HG02970 (cell line): ENCODE results near the gene WDR89.
"Not testable (repeated sequence)": the region's sequence is repeated elsewhere in the genome, so short reads cannot be mapped to it uniquely, and the experiment has no call there.

ENCODE experiments used
- ATAC-seq: cut with Tn5 transposase; IDR thresholded peaks from one replicate; pipeline ENCODE4 v1.9.1; 2021; ENCODE audit warnings: mild to moderate bottlenecking, moderate library complexity, moderate number of reproducible peaks; ENCODE audit not compliant: unreplicated experiment, low FRiP score

Gene WDR89

DNA sequence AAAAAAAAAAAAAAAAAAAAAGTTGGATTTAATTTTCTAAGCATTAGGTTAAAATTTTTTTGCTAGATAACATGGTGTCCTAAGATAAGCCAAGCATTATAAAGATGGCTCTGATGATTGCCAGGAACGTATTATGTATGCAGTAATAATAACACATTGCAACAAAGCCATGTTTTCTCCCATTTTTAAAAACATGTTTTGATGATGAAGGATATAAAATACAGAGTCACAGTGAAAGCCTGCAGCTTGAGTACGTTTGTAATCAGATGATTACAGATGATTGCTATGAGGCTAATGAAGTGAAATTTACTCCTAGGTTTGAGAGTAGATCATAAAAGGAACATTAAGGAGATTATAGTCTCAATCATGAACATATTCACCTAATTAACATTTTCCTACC lies 13.3 kb upstream of the WDR89 start:
- no peak for ATAC-seq

DNA sequence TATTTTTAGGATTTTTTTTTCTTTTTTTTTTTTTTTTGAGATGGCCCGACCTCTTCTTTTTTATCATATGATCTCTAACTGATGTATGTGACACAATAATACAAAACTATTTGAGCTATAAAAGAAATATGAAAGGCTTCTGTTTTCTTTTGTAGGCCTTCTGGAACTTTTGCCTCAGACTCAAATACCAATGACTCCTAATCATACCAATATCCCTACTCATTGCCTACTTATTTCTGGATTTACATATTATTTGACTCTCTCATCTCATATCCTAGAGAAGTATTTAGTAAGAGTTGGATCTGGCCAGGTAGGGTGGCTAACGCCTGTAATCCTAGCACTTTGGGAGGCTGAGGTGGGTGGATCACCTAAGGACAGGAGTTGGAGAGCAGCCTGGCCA lies 12.7 kb upstream of the WDR89 start:
- no peak for ATAC-seq

DNA sequence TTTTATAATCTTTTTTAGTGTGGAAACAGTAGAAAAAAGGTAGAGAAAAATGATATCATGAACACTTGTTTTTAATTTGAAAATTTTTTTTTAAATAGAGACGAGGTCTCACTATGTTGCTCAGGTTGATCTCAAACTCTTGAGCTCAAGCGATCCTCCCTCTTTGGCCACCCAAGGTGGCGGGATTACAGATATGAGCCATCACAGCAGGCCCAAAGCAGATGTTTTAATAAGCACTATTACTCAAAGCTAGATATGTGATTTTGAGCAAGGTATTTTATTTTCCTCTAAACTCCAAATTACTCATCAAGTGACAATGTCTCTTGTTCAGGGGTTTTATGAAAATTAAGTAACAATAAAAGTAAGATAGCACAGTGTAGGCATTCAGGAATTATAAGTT lies 10.7 kb upstream of the WDR89 start:
- no peak for ATAC-seq

DNA sequence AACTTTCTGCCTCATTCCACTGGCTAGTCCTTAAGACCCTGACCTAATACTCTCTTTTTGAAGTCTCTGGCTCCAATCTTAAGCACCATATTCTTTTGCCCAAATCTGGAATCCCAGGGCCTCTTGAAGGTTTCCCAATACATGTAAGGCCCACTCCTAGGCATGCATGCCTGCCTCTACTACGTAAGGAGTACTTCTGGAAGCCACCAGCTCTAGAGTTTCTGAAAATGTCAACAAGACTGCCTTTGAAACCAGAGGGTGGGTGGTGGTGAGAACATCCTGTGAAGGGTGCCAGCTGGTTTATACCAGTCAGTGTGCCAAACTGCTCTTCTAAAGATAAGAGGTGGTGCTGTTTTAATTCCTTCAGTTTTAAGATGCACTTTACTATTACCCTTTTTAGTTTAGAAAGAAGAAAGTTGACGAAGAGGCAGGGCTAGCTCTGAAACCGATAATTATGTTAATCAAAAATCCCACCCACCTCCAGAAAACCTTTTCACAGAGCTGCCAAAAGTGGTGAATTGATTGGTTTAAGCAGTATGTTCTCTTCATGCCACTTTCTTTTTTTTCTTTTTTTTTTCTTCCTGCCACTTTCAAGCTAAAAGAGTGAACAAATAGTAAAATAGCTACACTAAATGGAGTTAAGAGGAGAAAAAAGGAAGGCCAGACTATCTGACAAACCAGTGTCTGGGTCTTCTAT lies 8.7 kb upstream of the WDR89 start:
- ATAC-seq: no peak

DNA sequence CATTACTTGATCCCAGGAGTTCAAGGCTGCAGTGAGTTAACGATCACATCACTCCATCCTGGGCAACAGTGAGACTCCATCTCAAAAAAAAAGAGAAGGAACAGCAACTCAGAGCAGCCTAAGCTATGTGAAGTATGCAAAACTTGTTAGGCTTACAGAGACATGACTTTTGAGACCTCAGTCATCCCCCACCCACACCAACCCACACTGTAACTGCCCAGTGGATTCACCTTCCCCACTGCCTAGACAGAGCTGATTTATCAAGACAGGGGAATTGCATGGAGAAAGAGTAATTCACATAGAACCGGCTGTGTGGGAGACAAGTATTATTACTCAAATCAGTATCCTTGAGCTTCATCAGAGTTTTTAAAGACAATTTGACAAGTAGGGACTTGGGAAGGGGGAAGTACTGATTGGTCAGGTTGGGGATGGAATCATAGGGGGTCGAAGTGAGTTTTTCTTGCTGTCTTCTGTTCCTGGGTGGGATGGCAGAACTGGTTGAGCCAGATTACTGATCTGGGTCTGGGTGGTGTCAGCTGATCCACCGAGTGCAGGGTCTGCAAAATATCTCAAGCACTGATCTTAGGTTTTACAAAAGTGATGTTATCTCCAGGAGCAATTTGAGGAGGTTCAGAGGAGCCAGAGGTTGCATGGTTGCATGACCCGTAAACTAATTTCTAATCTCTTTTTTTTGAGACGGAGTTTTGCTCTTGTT lies 6.2 kb upstream of the WDR89 start:
- no peak for ATAC-seq

DNA sequence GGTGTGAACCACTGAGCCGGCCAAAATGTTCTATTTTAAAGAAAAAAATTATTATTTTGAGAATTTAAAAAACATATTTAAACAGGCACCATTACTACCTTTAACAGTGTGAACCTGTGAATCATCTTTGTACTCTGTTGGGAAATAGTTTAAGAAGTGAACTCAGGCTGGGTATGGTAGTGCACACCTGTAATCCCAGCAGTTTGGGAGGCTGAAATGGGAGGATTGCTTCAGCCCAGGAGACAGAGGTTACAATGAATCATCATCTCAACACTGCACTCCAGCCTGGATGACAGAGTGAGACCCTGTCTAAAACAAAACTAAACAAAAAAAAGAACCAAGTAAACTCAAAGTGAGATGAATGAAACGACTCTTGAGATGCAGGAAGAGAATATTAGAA lies 3.1 kb upstream of the WDR89 start:
- no peak for ATAC-seq

DNA sequence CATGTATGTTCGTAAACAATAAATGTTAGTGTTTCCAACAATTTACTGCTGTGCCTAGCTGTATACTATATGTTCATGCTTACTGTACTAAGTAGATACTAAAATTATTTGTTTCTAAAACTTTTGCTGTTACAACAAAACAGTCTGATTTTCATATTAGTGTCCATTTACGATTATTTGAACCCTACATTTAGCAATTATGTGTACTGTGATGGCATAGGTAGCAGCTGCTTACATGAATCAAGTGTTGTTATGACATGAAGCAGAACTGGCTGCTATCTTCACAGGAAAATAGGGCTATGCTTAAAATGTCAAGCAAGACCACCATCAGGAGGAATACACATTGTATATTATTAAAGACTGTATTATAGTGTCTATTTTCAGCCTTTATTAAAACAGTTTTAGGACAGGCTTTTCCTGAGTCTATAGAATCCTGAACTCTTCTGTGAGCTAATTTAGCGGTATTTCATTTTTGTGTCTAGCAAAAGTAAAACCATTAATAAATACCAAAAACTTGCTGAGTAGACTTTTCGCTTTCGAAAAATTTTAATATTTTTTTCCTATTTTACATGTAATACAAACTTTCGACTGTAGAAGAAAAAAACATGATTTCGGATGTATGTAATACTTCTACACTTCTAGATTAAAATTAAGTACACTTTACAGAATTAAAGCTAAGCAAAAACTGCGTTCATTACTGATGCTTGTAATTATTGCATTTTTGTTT lies 1.1 kb upstream of the WDR89 start:
- ATAC-seq: no peak

DNA sequence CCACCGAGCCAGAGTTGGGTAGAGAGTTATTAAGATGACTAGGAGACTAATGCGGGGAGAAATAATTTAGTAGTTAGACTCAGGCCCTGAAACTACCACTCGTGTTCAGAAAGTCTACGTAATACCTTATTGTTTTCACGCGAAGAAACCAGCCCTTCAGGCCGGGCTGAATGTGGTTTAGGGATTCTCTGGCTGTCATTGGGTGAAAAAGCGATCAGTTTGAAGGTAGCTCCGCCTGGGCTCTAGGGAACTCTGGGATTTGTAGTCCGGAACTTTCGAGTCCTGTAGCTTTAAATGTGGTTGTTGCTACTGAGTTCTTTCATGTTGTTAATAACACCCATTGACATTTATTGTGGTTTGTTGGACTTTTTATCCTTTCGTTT lies 549 bp upstream of the WDR89 start:
- ATAC-seq: peak; percentile 46

DNA sequence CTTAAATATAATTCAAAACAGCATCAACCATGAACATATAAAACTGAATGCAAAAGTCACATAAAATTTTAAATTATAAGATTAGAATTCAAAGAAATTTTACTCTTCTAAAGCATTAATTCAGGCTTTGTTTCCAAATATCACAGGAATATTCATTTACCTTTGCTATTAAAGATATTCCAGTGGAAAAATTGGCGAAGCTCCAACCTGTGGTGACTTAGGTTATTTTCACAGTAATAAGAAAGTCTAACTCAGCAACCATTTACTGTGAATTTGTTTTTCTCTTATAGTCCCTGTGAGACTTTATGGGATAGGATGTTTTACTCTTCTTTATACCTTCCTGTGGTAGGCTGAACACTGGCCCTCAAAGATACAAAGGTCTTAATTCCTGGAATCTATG lies 3.2 kb downstream of the WDR89 start:
- ATAC-seq: no peak

DNA sequence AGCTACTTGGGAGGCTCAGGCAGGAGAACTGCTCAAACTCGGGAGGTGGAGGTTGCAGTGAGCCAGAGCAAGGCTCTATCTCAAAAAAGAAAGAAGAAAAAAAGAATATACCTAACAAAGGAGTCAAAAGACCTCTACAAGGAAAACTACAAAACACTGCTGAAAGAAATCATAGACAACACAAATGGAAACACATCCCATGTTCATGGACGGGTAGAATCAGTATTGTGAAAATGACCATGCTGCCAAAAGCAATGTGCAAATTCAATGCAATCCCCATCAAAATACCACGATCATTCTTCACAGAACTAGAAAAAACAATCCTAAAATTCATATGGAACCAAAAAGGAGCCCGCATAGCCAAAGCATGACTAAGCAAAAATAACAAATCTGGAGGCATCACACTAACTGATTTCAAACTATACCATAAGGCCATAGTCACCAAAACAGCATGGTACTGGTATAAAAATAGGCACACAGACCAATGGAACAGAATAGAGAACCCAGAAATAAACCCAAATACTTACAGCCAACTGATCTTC lies 5.5 kb downstream of the WDR89 start:
- not testable (repeated sequence) for ATAC-seq

DNA sequence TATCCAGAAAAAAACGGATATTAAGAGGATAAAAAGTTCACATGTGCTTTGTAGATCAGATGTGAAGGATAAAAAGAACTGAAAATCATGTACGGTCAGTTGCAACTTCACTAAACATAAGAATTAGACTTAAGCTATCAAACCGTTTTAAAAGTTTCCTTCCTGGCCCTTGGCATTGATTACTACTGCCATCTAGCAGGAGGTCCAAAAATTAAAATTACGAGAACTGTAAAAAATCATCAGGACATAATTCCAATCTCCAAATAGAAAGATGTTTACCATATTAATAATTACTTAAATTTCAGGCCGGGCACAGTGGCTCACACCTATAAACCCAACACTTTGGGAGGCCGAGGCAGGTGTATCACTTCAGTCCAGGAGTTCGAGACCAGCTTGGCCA lies 7.9 kb downstream of the WDR89 start:
- ATAC-seq: no peak

DNA sequence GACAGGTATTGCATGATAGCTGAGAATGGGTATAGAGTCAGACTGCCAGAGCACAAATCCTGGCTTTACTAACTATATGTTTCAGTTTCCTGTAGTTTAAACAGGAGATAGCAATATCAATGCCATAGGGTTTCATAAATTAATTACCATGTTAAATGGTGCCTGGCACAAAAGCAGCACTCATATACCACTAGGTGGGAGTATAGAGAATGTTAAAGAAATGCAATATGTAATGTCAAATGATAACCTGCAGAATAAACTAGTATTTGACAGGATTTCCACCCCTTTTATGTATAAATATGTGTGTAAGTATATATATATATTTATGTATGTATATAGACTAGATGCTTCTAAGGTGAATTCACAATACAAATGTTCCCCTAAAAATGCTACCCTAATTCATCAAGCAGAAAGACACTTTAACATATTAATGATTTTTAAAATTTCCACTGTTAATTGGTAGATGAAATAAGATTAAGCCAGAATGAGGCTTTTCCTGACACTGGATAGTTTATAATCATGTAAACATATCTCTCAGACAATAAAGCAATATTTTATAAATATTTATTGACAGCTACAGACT lies 8.6 kb downstream of the WDR89 start:
- ATAC-seq: no peak

DNA sequence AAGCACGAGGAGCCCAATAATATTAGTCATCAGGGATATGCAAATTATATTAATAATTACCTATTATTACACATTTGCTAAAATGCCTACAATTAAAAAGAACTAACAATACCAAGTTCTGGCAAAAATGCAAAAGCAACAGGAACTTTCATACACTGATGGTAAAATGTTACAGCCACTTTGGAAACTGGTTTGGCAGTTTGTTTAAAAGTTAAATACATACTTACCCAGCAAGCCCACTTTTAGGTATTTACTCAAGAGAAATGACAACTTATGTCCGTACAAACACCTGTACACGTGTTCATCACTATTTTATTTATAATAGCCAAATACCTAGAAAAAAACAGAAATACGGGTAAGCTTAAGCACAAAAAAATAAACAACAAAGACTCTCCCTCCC lies 17.0 kb downstream of the WDR89 start:
- ATAC-seq: no peak

DNA sequence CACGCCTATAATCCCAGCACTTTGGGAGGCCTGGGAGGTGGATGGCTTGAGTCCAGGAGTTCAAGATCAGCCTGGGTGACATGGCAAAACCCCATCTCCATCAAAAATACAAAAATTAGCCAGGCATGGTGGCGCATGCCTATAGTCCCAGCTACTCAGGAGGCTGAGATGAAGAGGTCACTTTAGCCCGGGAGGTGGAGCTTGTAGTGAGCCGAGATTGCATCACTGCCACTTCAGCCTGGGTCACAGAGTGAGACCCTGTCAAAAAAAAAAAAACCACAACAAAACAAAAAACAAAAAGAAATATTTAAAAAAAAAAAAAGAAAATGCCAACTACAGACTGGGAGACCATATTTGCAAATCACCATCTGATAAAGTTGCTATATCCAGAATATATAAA lies 17.5 kb downstream of the WDR89 start:
- ATAC-seq: no peak

DNA sequence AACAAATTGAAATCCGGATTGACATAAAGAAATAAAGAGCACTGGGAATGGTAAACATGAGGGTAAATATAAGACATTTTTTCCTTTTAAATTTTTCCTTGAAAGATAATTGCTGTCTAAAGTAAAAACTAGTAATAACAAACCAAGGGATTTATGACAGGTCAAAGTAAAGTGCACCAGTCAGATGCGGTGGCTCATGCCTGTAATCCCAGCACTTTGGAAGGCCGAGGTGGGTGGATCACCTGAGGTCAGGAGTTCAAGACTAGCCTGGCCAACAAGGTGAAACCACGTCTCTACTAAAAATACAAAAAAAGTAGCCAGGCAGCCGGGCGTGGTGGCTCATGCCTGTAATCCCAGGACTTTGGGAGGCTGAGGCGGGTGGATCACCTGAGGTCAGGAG lies 19.7 kb downstream of the WDR89 start:
- ATAC-seq: not testable (repeated sequence)

DNA sequence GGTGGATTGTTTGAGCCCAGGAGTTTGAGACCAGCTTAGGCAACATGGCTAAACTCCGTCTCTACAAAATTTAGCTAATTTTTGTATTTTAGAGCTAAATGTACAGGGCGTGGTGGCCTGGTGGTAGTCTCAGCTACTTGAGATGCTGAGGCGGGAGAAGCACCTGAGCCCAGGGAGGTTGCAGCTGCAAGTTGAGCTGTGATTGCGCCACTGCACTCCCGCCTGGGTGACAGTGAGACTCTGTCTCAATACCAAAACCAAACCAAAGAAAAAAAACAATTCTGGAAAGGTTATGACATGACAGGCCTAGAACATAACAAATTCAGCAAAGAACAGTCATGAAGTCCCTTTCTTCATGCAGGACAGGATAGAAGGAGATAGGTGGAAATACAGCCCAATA lies 25.7 kb downstream of the WDR89 start:
- no peak for ATAC-seq

DNA sequence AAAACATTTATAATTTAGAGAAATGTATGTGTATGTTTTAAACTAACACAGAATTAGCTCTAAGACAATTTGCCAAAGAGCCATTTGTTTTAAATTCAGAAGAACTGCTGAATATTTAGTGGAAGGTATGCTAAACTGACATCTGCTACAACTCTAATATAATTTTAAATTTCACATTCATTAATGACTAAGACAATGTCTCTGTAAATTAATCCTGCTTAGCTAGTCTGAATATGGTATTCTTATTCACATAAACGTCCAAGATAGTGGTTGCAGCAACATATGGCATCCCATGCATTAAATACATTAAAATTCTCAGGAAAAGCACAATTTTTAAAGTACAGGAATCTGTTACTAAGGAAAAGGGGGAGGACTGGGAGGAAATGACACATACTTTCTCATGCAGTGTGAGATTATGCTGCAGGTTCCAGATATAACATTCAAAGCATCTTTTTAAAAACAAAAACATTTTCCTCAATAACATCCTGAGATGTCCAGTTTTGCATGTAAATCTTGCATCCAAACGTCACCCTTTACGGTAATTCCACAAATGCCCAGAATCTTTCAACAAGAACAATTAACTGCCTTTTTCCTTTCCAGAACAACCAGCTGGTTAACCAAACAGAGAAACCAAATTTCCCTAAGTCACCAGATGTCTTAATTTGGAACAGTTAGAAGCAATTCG lies 26.9 kb downstream of the WDR89 start:
- no peak for ATAC-seq

DNA sequence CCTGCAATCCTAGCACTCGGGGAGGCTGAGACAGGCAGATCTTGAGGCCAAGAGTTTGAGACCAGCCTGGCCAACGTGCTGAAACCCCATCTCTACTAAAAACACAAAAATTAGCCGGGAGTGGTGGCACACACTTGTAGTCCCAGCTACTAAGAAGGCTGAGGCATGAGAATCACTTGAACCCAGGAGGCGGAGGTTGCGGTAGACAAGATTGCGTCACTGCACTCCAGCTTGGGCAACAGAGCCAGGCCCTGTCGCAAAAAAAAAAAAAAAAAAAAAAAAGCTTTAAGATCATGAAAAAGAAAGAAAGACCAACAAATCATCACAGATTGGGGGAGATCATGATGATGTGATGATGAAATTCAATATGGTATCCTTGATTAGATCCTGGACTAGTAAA lies 30.6 kb downstream of the WDR89 start:
- ATAC-seq: no peak

DNA sequence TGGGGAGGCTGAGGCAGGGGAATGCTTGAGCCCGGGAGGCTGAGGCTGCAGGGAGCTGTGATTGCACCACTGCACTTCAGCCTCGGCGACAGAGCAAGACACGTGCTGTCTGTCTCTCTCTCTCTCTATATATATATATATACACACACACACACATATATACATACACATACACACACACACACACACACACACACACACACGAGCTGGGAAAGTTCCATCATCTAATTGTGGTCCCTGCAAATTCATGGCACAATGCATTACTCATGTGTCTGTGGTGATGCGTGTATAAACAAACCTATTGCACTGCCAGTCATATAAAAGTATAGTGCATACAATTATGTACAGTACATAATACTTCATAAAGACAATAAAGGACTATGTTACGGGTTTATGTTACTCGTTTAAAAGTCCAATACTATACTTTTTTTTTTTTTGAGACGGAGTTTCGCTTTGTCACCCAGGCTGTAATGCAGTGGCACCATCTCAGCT lies 36.6 kb downstream of the WDR89 start:
- ATAC-seq: no peak

DNA sequence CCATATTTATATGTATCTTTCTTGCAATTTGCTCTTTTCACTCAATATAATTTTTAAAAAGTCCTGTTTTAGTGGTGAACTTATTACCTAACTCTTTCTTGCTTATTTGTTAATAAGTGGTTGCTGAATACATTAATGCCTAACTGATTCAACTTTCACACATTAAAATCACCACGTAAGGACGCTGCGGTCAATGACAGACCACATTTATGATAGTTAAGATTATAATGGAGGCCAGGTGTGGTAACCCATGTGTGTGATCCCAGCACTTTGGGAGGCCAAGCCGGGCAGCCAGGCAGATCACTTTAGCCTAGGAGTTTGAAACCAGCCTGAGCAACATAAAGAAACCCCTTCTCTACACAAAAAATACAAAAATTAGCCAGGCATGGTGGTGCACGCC lies 37.0 kb downstream of the WDR89 start:
- ATAC-seq: no peak
